Measurements from ENCODE around the gene HPGDS. TPM values are rescaled to one million over a fixed set of nuclear protein-coding genes. Genes with fewer than 3 reads are reported as not detected.

HPGDS gene
- total and polyA plus RNA-seq, 2 donors (not counting 1 experiment from before 2014, with no cell fraction given): not detected

DNA sequence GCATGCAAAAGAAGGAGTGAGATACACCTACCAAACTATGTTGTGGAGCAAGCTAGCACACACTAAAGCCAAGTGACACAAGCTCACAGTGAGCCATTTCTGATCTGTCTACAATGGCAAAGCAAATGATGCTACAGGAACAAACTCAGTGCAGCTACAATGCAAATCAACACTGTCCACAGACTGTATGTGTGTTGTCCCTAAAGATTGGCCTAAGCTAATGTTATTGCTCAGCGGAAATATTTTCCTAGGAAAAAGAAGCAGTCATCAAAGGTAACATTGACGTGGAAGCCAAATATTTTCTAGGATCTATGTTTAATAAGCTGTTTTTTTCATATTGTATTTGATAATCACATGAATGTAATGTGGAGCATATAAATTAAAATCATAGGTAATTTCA lies 34.7 kb upstream of the HPGDS start:
- Histone ChIP-seq H3K27ac (ENCODE audit: low read length in 2 of 2) (no peak overlapping the region), H3K36me3 (replicated peaks in 1 of 2; ENCODE audit: control extremely low read depth in 1 of 2, control insufficient read depth in 1 of 2, extremely low read depth in 1 of 2, insufficient read depth in 2 of 2, low read length in 1 of 2) (no peaks in the 10 kb centered on the region), H3K27me3 (replicated peaks in 1 of 4; ENCODE audit: control extremely low read depth in 1 of 4, control insufficient read depth in 3 of 4, insufficient read depth in 4 of 4, low read length in 3 of 4) (no peaks in the 10 kb centered on the region), H3K4me2 (replicated peaks; ENCODE audit: low read depth, low read length, poor library complexity, severe bottlenecking) (no peak overlapping the region), H3K9me3 (ENCODE audit: control extremely low read depth in 1 of 3, control insufficient read depth in 2 of 3, insufficient read depth in 1 of 3, low read length in 2 of 3) (no peaks in the 10 kb centered on the region), H3K4me1 (ENCODE audit: control insufficient read depth in 2 of 2, insufficient read depth in 2 of 2, low read length in 2 of 2) (no peaks in the 10 kb centered on the region), H3K4me3 (ENCODE audit: control extremely low read depth in 1 of 5, extremely low read depth in 1 of 5, insufficient read depth in 1 of 5, low read depth in 2 of 5, low read length in 4 of 5) (no peak overlapping the region), H2AFZ (ENCODE audit: insufficient read depth, low read depth, low read length, poor library complexity, severe bottlenecking) (no peak overlapping the region), H3K79me2 (ENCODE audit: control insufficient read depth, insufficient read depth, low read length) (no peaks in the 10 kb centered on the region), H4K20me1 (ENCODE audit: control insufficient read depth, insufficient read depth, low read length, poor library complexity, severe bottlenecking) (no peaks in the 10 kb centered on the region), H3K9ac (ENCODE audit: low read length) (no peak overlapping the region)
- no peaks in the 10 kb centered on the region for H3K9me3 Mint-ChIP-seq (ENCODE audit: insufficient read depth)
- ATAC-seq (ENCODE audit: low read depth) (no peak), DNase-seq (no peak)
- H3K4me1 Mint-ChIP-seq: no peaks in the 10 kb centered on the region
- peaks cover 12% of the 10 kb centered on the region for H3K27me3 Mint-ChIP-seq
- WGBS (ENCODE audit: insufficient coverage): no CpG with 5 or more reads among the region's 2 CpGs
- POLR2A ChIA-PET: no interaction called here
- no peak overlapping the region for H3K4me3 Mint-ChIP-seq
- TF ChIP-seq EZH2 (IDR thresholded peaks at IDR 0.05; ENCODE audit: borderline replicate concordance, insufficient read depth, low read depth, low read length, poor library complexity, severe bottlenecking): no peak
- TF ChIP-seq CTCF (IDR thresholded peaks at IDR 0.05): no peak
- CTCF ChIA-PET: interaction anchor here (1.4 kb wide), 1 partner anchor 30 kb away, joined by 6 read pairs; no protein-coding TSS in a partner anchor
- H3K27ac Mint-ChIP-seq: no peak overlapping the region
- intact Hi-C loops (cut with micrococcal nuclease): no loop called here

DNA sequence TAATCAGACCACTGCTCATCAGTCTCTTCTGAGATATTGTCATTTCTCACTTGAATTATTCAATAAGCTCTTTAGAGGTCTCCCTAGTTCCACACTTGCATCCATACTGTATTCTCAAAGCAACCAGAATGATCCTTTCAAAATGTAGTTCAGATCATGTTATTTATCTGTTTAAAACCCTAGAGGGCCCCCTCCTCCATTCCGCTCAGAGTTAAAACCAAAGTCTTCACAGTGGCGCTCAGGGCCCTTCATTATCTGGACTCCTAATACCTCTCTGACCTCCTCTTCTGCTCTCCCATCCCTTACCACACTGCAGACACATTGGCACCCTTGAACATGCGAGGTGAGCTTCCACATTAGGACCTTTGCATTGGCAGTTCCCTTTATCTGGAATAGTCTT lies 32.7 kb upstream of the HPGDS start:
- TF ChIP-seq CTCF (IDR thresholded peaks at IDR 0.05): no peak
- no peak for TF ChIP-seq EZH2 (IDR thresholded peaks at IDR 0.05; ENCODE audit: borderline replicate concordance, insufficient read depth, low read depth, low read length, poor library complexity, severe bottlenecking)

More for the DNA sequence above, 32.7 kb upstream of the HPGDS start:
- peaks cover 13% of the 10 kb centered on the region for H3K27me3 Mint-ChIP-seq
- H3K79me2 ChIP-seq (ENCODE audit: control insufficient read depth, insufficient read depth, low read length): no peaks in the 10 kb centered on the region
- H3K27ac ChIP-seq (ENCODE audit: low read length in 2 of 2): no peak overlapping the region
- no peak overlapping the region for H3K4me2 ChIP-seq (replicated peaks; ENCODE audit: low read depth, low read length, poor library complexity, severe bottlenecking)
- no peak overlapping the region for H3K27ac Mint-ChIP-seq
- no peaks in the 10 kb centered on the region for H3K36me3 ChIP-seq (replicated peaks in 1 of 2; ENCODE audit: control extremely low read depth in 1 of 2, control insufficient read depth in 1 of 2, extremely low read depth in 1 of 2, insufficient read depth in 2 of 2, low read length in 1 of 2)
- H3K9me3 ChIP-seq (ENCODE audit: control extremely low read depth in 1 of 3, control insufficient read depth in 2 of 3, insufficient read depth in 1 of 3, low read length in 2 of 3): no peaks in the 10 kb centered on the region
- H4K20me1 ChIP-seq (ENCODE audit: control insufficient read depth, insufficient read depth, low read length, poor library complexity, severe bottlenecking): no peaks in the 10 kb centered on the region
- WGBS (ENCODE audit: insufficient coverage): 86% methylated on average over 3 of the region's 3 CpGs
- intact Hi-C loops (cut with micrococcal nuclease): no loop called here
- H3K27me3 ChIP-seq (replicated peaks in 1 of 4; ENCODE audit: control extremely low read depth in 1 of 4, control insufficient read depth in 3 of 4, insufficient read depth in 4 of 4, low read length in 3 of 4): no peaks in the 10 kb centered on the region
- H3K9ac ChIP-seq (ENCODE audit: low read length): no peak overlapping the region
- H3K4me3 Mint-ChIP-seq: no peak overlapping the region
- no peaks in the 10 kb centered on the region for H3K4me1 Mint-ChIP-seq
- CTCF ChIA-PET: no interaction called here
- H3K9me3 Mint-ChIP-seq (ENCODE audit: insufficient read depth): no peaks in the 10 kb centered on the region
- ATAC-seq (ENCODE audit: low read depth) (no peak), DNase-seq (no peak)
- H2AFZ ChIP-seq (ENCODE audit: insufficient read depth, low read depth, low read length, poor library complexity, severe bottlenecking): no peak overlapping the region
- H3K4me3 ChIP-seq (ENCODE audit: control extremely low read depth in 1 of 5, extremely low read depth in 1 of 5, insufficient read depth in 1 of 5, low read depth in 2 of 5, low read length in 4 of 5): no peak overlapping the region
- POLR2A ChIA-PET: no interaction called here
- no peaks in the 10 kb centered on the region for H3K4me1 ChIP-seq (ENCODE audit: control insufficient read depth in 2 of 2, insufficient read depth in 2 of 2, low read length in 2 of 2)

Data from B cell (primary cell).